ENCODE results near the gene MAML3. TPM values are rescaled to one million over a fixed set of nuclear protein-coding genes. Genes with fewer than 3 reads are reported as not detected.

Gene MAML3
- total RNA-seq, 4 donors from 2014 or later, result 18.2 to 42.7 (median 28.6) TPM

DNA sequence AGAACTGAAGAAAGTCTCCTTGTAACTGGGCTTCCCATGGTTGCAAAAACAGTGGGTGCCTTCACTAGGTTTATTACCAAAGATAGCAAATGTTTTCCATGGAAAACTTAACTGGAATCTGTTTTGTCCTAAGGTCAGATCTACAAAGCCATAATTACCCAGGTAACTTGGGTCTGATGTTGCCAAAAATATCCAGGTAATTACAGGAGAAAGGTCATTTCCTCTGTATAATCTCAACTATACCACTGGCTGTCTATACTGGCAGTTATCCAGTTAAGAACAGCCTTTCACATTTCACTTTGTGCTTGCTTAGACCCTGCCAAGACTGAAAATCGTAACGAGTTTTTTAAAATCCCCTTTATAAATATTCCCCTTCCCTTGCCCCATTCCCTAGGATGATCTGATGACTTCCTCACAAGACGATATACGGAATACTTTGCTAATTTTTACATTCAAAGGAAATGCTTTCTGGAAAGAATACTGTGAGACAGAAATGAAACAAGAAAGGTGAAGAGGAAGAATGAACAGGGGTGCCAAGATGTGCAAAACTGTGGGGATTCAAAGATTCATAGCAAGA, 105.5 kb downstream of the MAML3 start:
- H3K4me3 ChIP-seq, result peak overlapping the region; percentile 38
- TF ChIP-seq POLR2AphosphoS5 (IDR thresholded peaks at IDR 0.05), result no peak
- TF ChIP-seq POLR2A (IDR thresholded peaks at IDR 0.05), result no peak
- no peak for TF ChIP-seq EP300 (IDR thresholded peaks at IDR 0.05)
- TF ChIP-seq, protein P1, sequence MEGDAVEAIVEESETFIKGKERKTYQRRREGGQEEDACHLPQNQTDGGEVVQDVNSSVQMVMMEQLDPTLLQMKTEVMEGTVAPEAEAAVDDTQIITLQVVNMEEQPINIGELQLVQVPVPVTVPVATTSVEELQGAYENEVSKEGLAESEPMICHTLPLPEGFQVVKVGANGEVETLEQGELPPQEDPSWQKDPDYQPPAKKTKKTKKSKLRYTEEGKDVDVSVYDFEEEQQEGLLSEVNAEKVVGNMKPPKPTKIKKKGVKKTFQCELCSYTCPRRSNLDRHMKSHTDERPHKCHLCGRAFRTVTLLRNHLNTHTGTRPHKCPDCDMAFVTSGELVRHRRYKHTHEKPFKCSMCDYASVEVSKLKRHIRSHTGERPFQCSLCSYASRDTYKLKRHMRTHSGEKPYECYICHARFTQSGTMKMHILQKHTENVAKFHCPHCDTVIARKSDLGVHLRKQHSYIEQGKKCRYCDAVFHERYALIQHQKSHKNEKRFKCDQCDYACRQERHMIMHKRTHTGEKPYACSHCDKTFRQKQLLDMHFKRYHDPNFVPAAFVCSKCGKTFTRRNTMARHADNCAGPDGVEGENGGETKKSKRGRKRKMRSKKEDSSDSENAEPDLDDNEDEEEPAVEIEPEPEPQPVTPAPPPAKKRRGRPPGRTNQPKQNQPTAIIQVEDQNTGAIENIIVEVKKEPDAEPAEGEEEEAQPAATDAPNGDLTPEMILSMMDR (IDR thresholded peaks at IDR 0.05), result no peak
- no peaks in the 10 kb centered on the region for H3K27me3 ChIP-seq
- 11% methylated on average over 4 of the region's 4 CpGs for WGBS
- H3K4me1 ChIP-seq, result peaks cover 41% of the 10 kb centered on the region
- no peak for DNase-seq (ENCODE audit: low spot score in 2 of 2)
- peak overlapping the region; percentile 21 for H3K27ac ChIP-seq
- H3K9me3 ChIP-seq, result no peaks in the 10 kb centered on the region
- no peaks in the 10 kb centered on the region for H3K36me3 ChIP-seq

- Histone ChIP-seq H3K4me1 (peaks cover 41% of the 10 kb centered on the region), H3K27ac (no peak overlapping the region)
Measured at GRCh38 chr4:140047786-140048185, 106.2 kb downstream of the MAML3 start.

DNA sequence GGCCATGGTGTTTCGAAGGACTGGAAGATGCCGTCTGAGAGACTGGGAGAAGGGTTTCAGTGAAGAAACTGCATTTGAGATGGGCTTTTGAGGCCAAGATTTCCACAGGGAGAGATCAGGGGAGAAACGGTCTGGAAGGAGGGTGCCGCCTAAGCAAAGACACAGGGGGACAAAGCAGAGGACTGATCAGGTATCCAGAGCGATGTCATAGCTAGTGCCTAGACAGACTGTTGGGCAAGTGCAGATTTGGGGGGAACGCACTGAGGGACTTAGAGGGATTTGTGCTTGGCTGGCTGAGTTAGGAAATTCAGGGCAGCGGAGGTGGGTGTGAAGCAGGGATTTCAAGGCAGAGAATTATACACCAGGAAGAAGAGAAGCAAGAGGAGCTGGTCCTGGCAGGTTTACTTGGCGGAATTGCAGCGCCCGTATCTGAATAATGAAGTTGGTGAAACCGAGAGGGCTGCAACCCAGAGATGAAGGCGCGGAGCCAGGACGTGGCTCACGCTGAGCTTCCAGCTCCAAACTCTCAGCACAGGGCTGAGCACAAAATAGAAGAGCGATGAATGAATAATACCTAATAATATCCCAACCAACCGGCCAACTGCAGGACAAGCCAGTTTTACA, 106.9 kb downstream of the MAML3 start:
- Histone ChIP-seq H3K4me1 (peaks cover 41% of the 10 kb centered on the region), H3K4me3 (no peak overlapping the region), H3K36me3 (no peaks in the 10 kb centered on the region), H3K27me3 (no peaks in the 10 kb centered on the region), H3K9me3 (no peaks in the 10 kb centered on the region), H3K27ac (peak overlapping the region; percentile 15)
- DNase-seq (ENCODE audit: low spot score in 2 of 2), result no peak
- TF ChIP-seq, protein P1 (IDR thresholded peaks at IDR 0.05), result no peak
- TF ChIP-seq POLR2AphosphoS5 (IDR thresholded peaks at IDR 0.05), result no peak
- no peak for TF ChIP-seq EP300 (IDR thresholded peaks at IDR 0.05)
- TF ChIP-seq POLR2A (IDR thresholded peaks at IDR 0.05), result no peak
- 63% methylated on average over 17 of the region's 17 CpGs for WGBS

More at GRCh38 chr4:140047786-140048185, 106.2 kb downstream of the MAML3 start:
- Histone ChIP-seq H3K4me3 (no peak overlapping the region), H3K36me3 (no peaks in the 10 kb centered on the region), H3K9me3 (no peaks in the 10 kb centered on the region), H3K27me3 (no peaks in the 10 kb centered on the region)
- DNase-seq (ENCODE audit: low spot score in 2 of 2), result no peak
- WGBS, result 80% methylated on average over 5 of the region's 5 CpGs
- TF ChIP-seq EP300 (IDR thresholded peaks at IDR 0.05), result no peak
- no peak for TF ChIP-seq POLR2A (IDR thresholded peaks at IDR 0.05)
- TF ChIP-seq POLR2AphosphoS5 (IDR thresholded peaks at IDR 0.05), result no peak
- TF ChIP-seq, protein P1 (IDR thresholded peaks at IDR 0.05), result no peak

GRCh38 chr4:140046543-140046942, 107.4 kb downstream of the MAML3 start:
- Histone ChIP-seq H3K9me3 (no peaks in the 10 kb centered on the region), H3K4me3 (no peak overlapping the region), H3K27me3 (no peaks in the 10 kb centered on the region), H3K4me1 (peaks cover 41% of the 10 kb centered on the region), H3K36me3 (no peaks in the 10 kb centered on the region), H3K27ac (peak overlapping the region; percentile 15)
- WGBS, result 73% methylated on average over 6 of the region's 6 CpGs
- DNase-seq (ENCODE audit: low spot score in 2 of 2), result no peak
- TF ChIP-seq POLR2A (IDR thresholded peaks at IDR 0.05) (no peak), POLR2AphosphoS5 (IDR thresholded peaks at IDR 0.05) (no peak), EP300 (IDR thresholded peaks at IDR 0.05) (no peak)
- TF ChIP-seq, protein P1 (IDR thresholded peaks at IDR 0.05), result no peak

GRCh38 chr4:140046016-140046415, 108.0 kb downstream of the MAML3 start:
- no peak overlapping the region for H3K4me3 ChIP-seq
- no peaks in the 10 kb centered on the region for H3K9me3 ChIP-seq
- no peaks in the 10 kb centered on the region for H3K36me3 ChIP-seq
- 95% methylated on average over 3 of the region's 3 CpGs for WGBS
- DNase-seq (ENCODE audit: low spot score in 2 of 2), result no peak
- no peak overlapping the region for H3K27ac ChIP-seq
- H3K27me3 ChIP-seq, result no peaks in the 10 kb centered on the region
- TF ChIP-seq, protein P1 (IDR thresholded peaks at IDR 0.05), result no peak
- no peak for TF ChIP-seq EP300 (IDR thresholded peaks at IDR 0.05)
- no peak for TF ChIP-seq POLR2A (IDR thresholded peaks at IDR 0.05)
- TF ChIP-seq POLR2AphosphoS5 (IDR thresholded peaks at IDR 0.05), result no peak
- H3K4me1 ChIP-seq, result peaks cover 41% of the 10 kb centered on the region

Measured in suprapubic skin (tissue), 4 donors.